Prostate gland (tissue), 2 donors: ENCODE results near the gene UBN1. TPM values are rescaled to one million over a fixed set of nuclear protein-coding genes. Genes with fewer than 3 reads are reported as not detected.

Experiments used
- DNase-seq: peaks from one replicate; pipeline ENCODE4 v3.0.0-alpha.2; 2019; ENCODE audit warnings: low spot score
- H3K27ac ChIP-seq, 2 donors: fragments of 200-600 bp; sonication (generic); 2 replicates each; pipeline ENCODE4 v1.5.1; 2017 to 2019
- H3K27me3 ChIP-seq: fragments of 200-600 bp; sonication (generic); replicated peaks from 2 replicates; pipeline ENCODE4 v1.5.1; 2019; ENCODE audit not compliant: insufficient read depth
- H3K36me3 ChIP-seq, 2 donors: fragments of 200-600 bp; sonication (generic); 1 replicate in 1 of 2; 2 replicates in 1 of 2; pipeline versions ENCODE4 v1.5.1 to v1.8.1; 2017 to 2019
- H3K4me1 ChIP-seq: fragments of 200-600 bp; sonication (generic); replicated peaks from 2 replicates; pipeline ENCODE4 v1.5.1; 2019
- H3K4me3 ChIP-seq, 2 donors: fragments of 200-600 bp; sonication (generic); 2 replicates each; pipeline ENCODE4 v1.5.1; 2017 to 2019
- H3K9me3 ChIP-seq: fragments of 200-600 bp; sonication (generic); 2 replicates; pipeline ENCODE4 v1.5.1; 2017
- POLR2A ChIP-seq: fragments of 450-650 bp; IDR thresholded peaks from one replicate; pipeline ENCODE4 v1.6.1; 2016; ENCODE audit warnings: antibody characterized with exemption, mild to moderate bottlenecking
- POLR2AphosphoS5 ChIP-seq: sonication (generic); formaldehyde crosslinking; IDR thresholded peaks from one replicate; pipeline ENCODE4 v1.6.1; 2017; ENCODE audit warnings: antibody characterized with exemption
- WGBS: methylation state at CpG from one replicate; pipeline ENCODE4 v1.1.5; 2018; 5-methylcytosine and 5-hydroxymethylcytosine counted together
- intact Hi-C: fragments of 100-400 bp; cut with DNase I; formaldehyde crosslinking; loops from one replicate; pipeline ENCODE4 v1.14.2; 2022
- total RNA-seq, 2 donors: library from RNA; depleted of rRNA; stranded (reverse); fragments of >200 nt; gene quantifications; one replicate each; pipeline ENCODE4 v1.1.0, GENCODE V29; 2016
- TF ChIP-seq, protein P1 (sequence below), 4 experiments: fragments of 200-600 bp in 2 of 4; fragments of 450-650 bp in 2 of 4; sonication (generic) in 2 of 4; IDR thresholded peaks; 1 replicate in 3 of 4; 2 replicates in 1 of 4; pipeline ENCODE4 v1.5.1; 2016 to 2019; ENCODE audit warnings: antibody characterized with exemption in 4 of 4, mild to moderate bottlenecking in 2 of 4, moderate library complexity in 2 of 4

UBN1 gene
- total RNA-seq, 2 donors from 2014 or later: 28.2 to 56.9 TPM

DNA sequence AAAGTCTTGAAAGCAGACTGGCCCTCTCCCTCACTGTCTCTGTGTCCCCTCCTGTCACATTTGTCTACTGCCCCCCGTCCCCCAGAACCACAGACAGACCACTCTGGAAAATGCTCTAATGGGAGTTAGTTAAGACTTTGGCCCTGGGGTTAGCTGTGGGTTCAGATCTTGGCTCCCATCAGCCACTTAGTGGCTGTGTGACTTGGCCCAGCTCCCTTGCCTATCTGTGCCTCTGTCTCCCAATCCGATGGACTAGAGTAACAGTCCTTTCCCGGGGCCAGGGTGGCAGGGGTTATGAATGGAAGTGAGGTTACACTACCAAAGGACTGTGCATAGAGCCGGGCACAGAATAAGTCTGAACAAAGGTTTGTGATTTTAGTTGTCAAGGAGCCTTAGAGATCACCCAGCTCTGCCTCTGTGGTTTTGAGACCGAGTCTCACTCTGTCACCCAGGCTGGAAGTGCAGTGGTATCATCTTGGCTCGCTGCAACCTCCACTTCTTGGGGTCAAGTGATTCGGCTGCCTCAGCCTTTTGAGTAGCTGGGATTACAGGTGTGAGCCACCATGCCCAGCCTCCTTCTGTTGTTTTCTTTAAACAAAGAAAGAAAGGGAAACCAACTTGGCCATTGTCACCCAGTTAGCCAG is 66.0 kb downstream of the UBN1 start:
- no peaks in the 10 kb centered on the region for H3K9me3 ChIP-seq
- no peaks in the 10 kb centered on the region for H3K27me3 ChIP-seq
- no peaks in the 10 kb centered on the region for H3K4me1 ChIP-seq
- peak overlapping the region; percentile 45 to 60 for H3K27ac ChIP-seq
- no peak for DNase-seq
- no peaks in the 10 kb centered on the region for H3K36me3 ChIP-seq
- 80% methylated on average over 7 of the region's 7 CpGs for WGBS
- no peak overlapping the region for H3K4me3 ChIP-seq
- intact Hi-C loops: no loop called here
- TF ChIP-seq POLR2AphosphoS5 (no peak), POLR2A (no peak)
- TF ChIP-seq, protein P1, sequence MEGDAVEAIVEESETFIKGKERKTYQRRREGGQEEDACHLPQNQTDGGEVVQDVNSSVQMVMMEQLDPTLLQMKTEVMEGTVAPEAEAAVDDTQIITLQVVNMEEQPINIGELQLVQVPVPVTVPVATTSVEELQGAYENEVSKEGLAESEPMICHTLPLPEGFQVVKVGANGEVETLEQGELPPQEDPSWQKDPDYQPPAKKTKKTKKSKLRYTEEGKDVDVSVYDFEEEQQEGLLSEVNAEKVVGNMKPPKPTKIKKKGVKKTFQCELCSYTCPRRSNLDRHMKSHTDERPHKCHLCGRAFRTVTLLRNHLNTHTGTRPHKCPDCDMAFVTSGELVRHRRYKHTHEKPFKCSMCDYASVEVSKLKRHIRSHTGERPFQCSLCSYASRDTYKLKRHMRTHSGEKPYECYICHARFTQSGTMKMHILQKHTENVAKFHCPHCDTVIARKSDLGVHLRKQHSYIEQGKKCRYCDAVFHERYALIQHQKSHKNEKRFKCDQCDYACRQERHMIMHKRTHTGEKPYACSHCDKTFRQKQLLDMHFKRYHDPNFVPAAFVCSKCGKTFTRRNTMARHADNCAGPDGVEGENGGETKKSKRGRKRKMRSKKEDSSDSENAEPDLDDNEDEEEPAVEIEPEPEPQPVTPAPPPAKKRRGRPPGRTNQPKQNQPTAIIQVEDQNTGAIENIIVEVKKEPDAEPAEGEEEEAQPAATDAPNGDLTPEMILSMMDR (IDR thresholded peaks at IDR 0.05): no peak

DNA sequence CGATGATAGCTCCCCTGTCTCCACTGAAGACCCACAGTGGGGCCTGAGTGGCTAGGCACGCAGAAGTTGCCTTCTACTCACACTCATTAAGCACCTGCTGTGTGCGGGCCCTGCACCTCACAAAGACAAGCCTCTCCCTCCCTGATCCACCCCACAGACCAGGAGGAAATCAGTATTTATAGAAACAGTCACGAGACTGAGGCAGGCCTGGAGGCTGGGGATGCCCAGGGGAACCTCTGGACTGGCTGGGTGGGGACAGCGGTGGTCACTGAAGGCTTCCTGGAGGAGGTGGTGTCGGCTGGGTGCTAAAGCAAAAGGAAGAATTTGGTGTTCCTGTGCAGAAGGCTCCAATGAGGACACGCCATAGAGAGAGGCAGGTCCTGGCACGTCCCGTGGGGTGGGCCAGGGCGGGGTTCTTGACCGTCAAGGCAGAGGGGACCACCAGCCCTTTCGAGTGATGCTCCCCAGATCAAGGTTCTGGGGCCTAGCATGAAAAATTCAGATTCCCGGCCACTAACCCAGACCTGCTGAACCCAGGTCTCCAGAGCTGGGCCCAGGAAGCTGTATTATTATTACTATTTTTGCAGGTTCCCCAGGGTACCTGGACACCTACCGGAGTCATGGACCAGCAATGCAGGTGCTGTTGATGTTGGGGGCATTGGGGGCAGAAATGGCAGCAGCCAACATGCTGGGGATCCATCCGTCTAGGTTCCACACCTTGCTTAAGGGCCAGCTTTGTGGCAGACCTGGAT is 66.7 kb downstream of the UBN1 start:
- WGBS: 92% methylated on average over 15 of the region's 15 CpGs
- TF ChIP-seq, protein P1 (IDR thresholded peaks at IDR 0.05): no peak
- TF ChIP-seq POLR2A (no peak), POLR2AphosphoS5 (no peak)
- intact Hi-C loops: no loop called here

GRCh38 chr16:4914528-4915225 is 67.4 kb downstream of the UBN1 start:
- DNase-seq: no peak
- 90% methylated on average over 7 of the region's 7 CpGs for WGBS
- intact Hi-C loops: no loop called here
- no peaks in the 10 kb centered on the region for H3K4me1 ChIP-seq
- no peaks in the 10 kb centered on the region for H3K36me3 ChIP-seq
- H3K27ac ChIP-seq: no peak overlapping the region
- H3K4me3 ChIP-seq: no peak overlapping the region
- no peaks in the 10 kb centered on the region for H3K27me3 ChIP-seq
- no peaks in the 10 kb centered on the region for H3K9me3 ChIP-seq
- TF ChIP-seq POLR2A (no peak), POLR2AphosphoS5 (no peak)
- TF ChIP-seq, protein P1 (IDR thresholded peaks at IDR 0.05): no peak

More for the DNA sequence above, 66.7 kb downstream of the UBN1 start:
- Histone ChIP-seq H3K27ac (no peak overlapping the region), H3K4me1 (no peaks in the 10 kb centered on the region), H3K27me3 (no peaks in the 10 kb centered on the region), H3K36me3 (no peaks in the 10 kb centered on the region), H3K4me3 (no peak overlapping the region), H3K9me3 (no peaks in the 10 kb centered on the region)
- no peak for DNase-seq

DNA sequence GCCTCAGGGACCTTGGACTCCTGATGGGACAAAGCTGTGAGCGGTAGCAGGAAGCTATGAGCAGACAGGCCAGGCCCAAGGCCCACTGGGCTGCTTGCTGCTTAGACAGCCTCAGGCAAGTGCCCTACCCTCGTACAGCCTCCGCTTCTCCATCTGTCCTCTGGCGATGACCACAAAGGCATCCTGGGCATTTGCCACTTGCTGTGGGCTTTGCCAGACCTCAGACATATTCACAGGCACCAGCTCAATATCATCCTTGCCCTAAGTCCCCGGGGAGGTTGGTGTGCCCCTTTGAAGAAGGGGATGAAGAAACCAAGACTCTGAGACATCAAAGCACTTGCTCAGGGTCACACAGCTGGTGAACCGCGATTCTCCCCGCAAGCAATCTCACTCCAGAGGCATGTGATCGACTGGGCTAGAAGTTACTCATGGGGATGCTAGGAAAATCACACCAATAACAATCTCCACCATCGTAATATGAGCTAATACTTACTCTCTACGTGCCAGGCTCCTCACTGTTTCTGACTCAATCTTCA is 68.0 kb downstream of the UBN1 start:
- intact Hi-C loops: no loop called here
- H3K4me3 ChIP-seq: no peak overlapping the region

More for the DNA sequence above, 68.0 kb downstream of the UBN1 start:
- DNase-seq: no peak
- H3K27me3 ChIP-seq: no peaks in the 10 kb centered on the region
- TF ChIP-seq POLR2A (no peak), POLR2AphosphoS5 (no peak)
- TF ChIP-seq, protein P1 (IDR thresholded peaks at IDR 0.05): no peak
- no peaks in the 10 kb centered on the region for H3K9me3 ChIP-seq
- WGBS: 84% methylated on average over 11 of the region's 11 CpGs
- H3K36me3 ChIP-seq: no peaks in the 10 kb centered on the region
- no peaks in the 10 kb centered on the region for H3K4me1 ChIP-seq
- H3K27ac ChIP-seq: no peak overlapping the region
